Keratinocyte (primary cell): ENCODE data around the gene NEGR1.

ENCODE experiments used
- CTCF ChIP-seq, 3 experiments: IDR thresholded peaks in 1 of 3; conservative IDR thresholded peaks in 1 of 3; optimal IDR thresholded peaks in 1 of 3; 2 replicates in 2 of 3; 3 replicates in 1 of 3; pipeline versions ENCODE3 to v1.5.1; 2011; ENCODE audit warnings: low read length in 3 of 3, mild to moderate bottlenecking in 3 of 3, moderate library complexity in 2 of 3, control low read depth in 1 of 3, inconsistent platforms in 1 of 3; ENCODE audit not compliant: insufficient read depth in 2 of 3; ENCODE audit errors: extremely low read depth in 1 of 3
- EZH2 ChIP-seq: IDR thresholded peaks from one replicate; pipeline ENCODE4 v1.6.1; 2012; ENCODE audit warnings: inconsistent platforms, mild to moderate bottlenecking, low read length, moderate library complexity

DNA sequence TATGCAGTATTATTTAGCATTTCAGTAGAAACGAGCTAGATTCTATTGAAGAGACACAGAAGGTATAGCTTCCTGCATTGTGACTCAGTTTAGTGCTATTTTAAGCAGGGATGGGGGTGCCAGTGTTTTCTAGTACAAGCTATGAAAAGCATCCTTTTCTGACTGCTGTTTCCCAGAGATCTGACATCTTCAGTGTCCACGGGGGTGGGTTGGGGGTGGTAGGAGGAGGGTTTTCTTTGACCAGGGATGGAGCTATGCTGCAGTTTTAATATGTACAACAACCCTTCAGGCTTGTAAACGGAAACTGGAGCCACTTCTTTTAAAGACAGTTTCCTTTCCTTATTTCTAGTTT lies 2.7 kb upstream of the NEGR1 start:
- no peak for TF ChIP-seq CTCF (optimal IDR thresholded peaks at IDR 0.05 in 1 of 3, IDR thresholded peaks at IDR 0.05 in 1 of 3, conservative IDR thresholded peaks at IDR 0.05 in 1 of 3; ENCODE audit: extremely low read depth in 1 of 3, insufficient read depth in 2 of 3, low read length in 3 of 3)
- TF ChIP-seq EZH2: no peak
